B cell (primary cell): ENCODE data around the gene FNDC5. TPM values are rescaled to one million over a fixed set of nuclear protein-coding genes. Genes with fewer than 3 reads are reported as not detected.

Experiments used
- ATAC-seq: fragments of 200-7000 bp; cut with Tn5 transposase; one replicate; pipeline ENCODE4 v1.10.0; 2021; ENCODE audit warnings: low read depth, mild to moderate bottlenecking, moderate number of reproducible peaks, moderate library complexity
- CTCF ChIA-PET: fragments of 350-600 bp; sonication (Branson Sonifier 250); formaldehyde crosslinking; loops from one replicate; lab custom pipeline; 2021; ENCODE audit warnings: antibody characterized with exemption, inconsistent platforms; lab: Charles Lee
- POLR2A ChIA-PET: fragments of 350-600 bp; sonication (Branson Sonifier 250); formaldehyde crosslinking; loops from one replicate; lab custom pipeline; 2021; ENCODE audit warnings: antibody characterized with exemption; lab: Charles Lee
- DNase-seq: peaks from one replicate; pipeline ENCODE4 v3.0.0; 2013
- H2AFZ ChIP-seq: 2 replicates; pipeline ENCODE4 v1.6.1; 2012; ENCODE audit warnings: mild to moderate bottlenecking, low read depth, low read length; ENCODE audit not compliant: insufficient read depth, poor library complexity, severe bottlenecking
- H3K27ac ChIP-seq, 2 donors: 1 replicate in 1 of 2; 2 replicates in 1 of 2; pipeline ENCODE4 v1.5.1; 2012 to 2013; ENCODE audit warnings: low read length in 2 of 2, mild to moderate bottlenecking in 2 of 2, moderate library complexity in 1 of 2
- H3K27me3 ChIP-seq, 4 experiments: fragments of 200-600 bp in 1 of 4; sonication (generic) in 1 of 4; replicated peaks in 1 of 4; 1 replicate in 2 of 4; 2 replicates in 2 of 4; pipeline versions ENCODE4 v1.6.1 to v1.7.0; 2013 to 2016; ENCODE audit warnings: low read length in 3 of 4, mild to moderate bottlenecking in 2 of 4, mixed read lengths in 1 of 4, moderate library complexity in 1 of 4; ENCODE audit not compliant: insufficient read depth in 4 of 4, control insufficient read depth in 3 of 4; ENCODE audit errors: control extremely low read depth in 1 of 4
- H3K36me3 ChIP-seq, 2 experiments: replicated peaks in 1 of 2; 1 replicate in 1 of 2; 2 replicates in 1 of 2; pipeline versions ENCODE4 v1.6.1 to v1.7.1; 2013; ENCODE audit warnings: low read length in 1 of 2; ENCODE audit not compliant: insufficient read depth in 2 of 2, control insufficient read depth in 1 of 2; ENCODE audit errors: control extremely low read depth in 1 of 2, extremely low read depth in 1 of 2
- H3K4me1 ChIP-seq, 2 donors: fragments of 200-600 bp in 1 of 2; sonication (generic) in 1 of 2; 1 replicate in 1 of 2; 2 replicates in 1 of 2; pipeline versions ENCODE4 v1.5.1 to v1.6.1; 2013 to 2017; ENCODE audit warnings: low read length in 2 of 2; ENCODE audit not compliant: control insufficient read depth in 2 of 2, insufficient read depth in 2 of 2
- H3K4me2 ChIP-seq: replicated peaks from 2 replicates; pipeline ENCODE3; 2012; ENCODE audit warnings: mild to moderate bottlenecking, low read depth, low read length; ENCODE audit not compliant: poor library complexity, severe bottlenecking
- H3K4me3 ChIP-seq, 5 experiments: fragments of 200-600 bp in 1 of 5; sonication (generic) in 1 of 5; 1 replicate in 3 of 5; 2 replicates in 2 of 5; pipeline versions ENCODE4 v1.5.1 to v1.7.0; 2011 to 2016; ENCODE audit warnings: low read length in 4 of 5, mild to moderate bottlenecking in 4 of 5, low read depth in 2 of 5, control low read depth in 1 of 5, moderate library complexity in 1 of 5; ENCODE audit not compliant: insufficient read depth in 1 of 5; ENCODE audit errors: control extremely low read depth in 1 of 5, extremely low read depth in 1 of 5
- H3K79me2 ChIP-seq: fragments of 200-600 bp; sonication (generic); one replicate; pipeline ENCODE4 v1.6.0; 2016; ENCODE audit warnings: low read length; ENCODE audit not compliant: control insufficient read depth, insufficient read depth
- H3K9ac ChIP-seq: fragments of 200-600 bp; sonication (generic); 2 replicates; pipeline ENCODE4 v1.6.1; 2017; ENCODE audit warnings: mild to moderate bottlenecking, low read length, moderate library complexity
- H3K9me3 ChIP-seq, 3 donors: one replicate each; pipeline versions ENCODE4 v1.6.1 to v1.7.1; 2013; ENCODE audit warnings: low read length in 2 of 3; ENCODE audit not compliant: control insufficient read depth in 2 of 3, insufficient read depth in 1 of 3; ENCODE audit errors: control extremely low read depth in 1 of 3
- H4K20me1 ChIP-seq: 2 replicates; pipeline ENCODE4 v1.6.0; 2012; ENCODE audit warnings: mild to moderate bottlenecking, low read length; ENCODE audit not compliant: insufficient read depth, control insufficient read depth, poor library complexity, severe bottlenecking
- H3K27ac Mint-ChIP-seq: one replicate; pipeline ENCODE4 v1.8.0; 2021; ENCODE audit warnings: mixed read lengths
- H3K27me3 Mint-ChIP-seq: one replicate; pipeline ENCODE4 v1.8.0; 2021; ENCODE audit warnings: mixed read lengths
- H3K4me1 Mint-ChIP-seq: one replicate; pipeline ENCODE4 v1.8.0; 2021; ENCODE audit warnings: mixed read lengths
- H3K4me3 Mint-ChIP-seq: one replicate; pipeline ENCODE4 v1.8.0; 2021; ENCODE audit warnings: mixed read lengths
- H3K9me3 Mint-ChIP-seq: one replicate; pipeline ENCODE4 v1.8.0; 2022; ENCODE audit warnings: mixed read lengths; ENCODE audit not compliant: insufficient read depth
- EZH2 ChIP-seq: IDR thresholded peaks from 2 replicates; pipeline ENCODE4 v1.6.1; 2012; ENCODE audit warnings: borderline replicate concordance, low read depth, mild to moderate bottlenecking, moderate library complexity, low read length; ENCODE audit not compliant: insufficient read depth, poor library complexity, severe bottlenecking
- WGBS: methylation state at CpG from one replicate; pipeline ENCODE4 v1.1.5; 2013; ENCODE audit warnings: missing lambda C conversion rate; ENCODE audit not compliant: insufficient coverage; 5-methylcytosine and 5-hydroxymethylcytosine counted together
- intact Hi-C: fragments of 100-400 bp; cut with micrococcal nuclease; formaldehyde crosslinking; loops from one replicate; pipeline ENCODE4 v1.10.0; 2022
- polyA plus RNA-seq: library from polyadenylated mRNA; depleted of rRNA; stranded (reverse); fragments of >200 nt; gene quantifications from 2 replicates; pipeline ENCODE4 v1.2.3, GENCODE V29; 2012
- total RNA-seq, 2 donors: library from RNA; stranded (reverse); fragments of 120-200 nt in 1 of 2; gene quantifications; 1 replicate in 1 of 2; 2 replicates in 1 of 2; pipeline versions ENCODE4 v1.2.3 to v1.2.4, GENCODE V29; 2013 to 2022
- TF ChIP-seq, protein P1 (sequence below): fragments of 200-600 bp; IDR thresholded peaks from one replicate; pipeline ENCODE4 v1.8.0; 2022; ENCODE audit warnings: antibody characterized with exemption, mild to moderate bottlenecking

The FNDC5 gene
- total and polyA plus RNA-seq, 2 donors (not counting 1 experiment from before 2014, with no cell fraction given), result 0.76 to 2.1 TPM

DNA sequence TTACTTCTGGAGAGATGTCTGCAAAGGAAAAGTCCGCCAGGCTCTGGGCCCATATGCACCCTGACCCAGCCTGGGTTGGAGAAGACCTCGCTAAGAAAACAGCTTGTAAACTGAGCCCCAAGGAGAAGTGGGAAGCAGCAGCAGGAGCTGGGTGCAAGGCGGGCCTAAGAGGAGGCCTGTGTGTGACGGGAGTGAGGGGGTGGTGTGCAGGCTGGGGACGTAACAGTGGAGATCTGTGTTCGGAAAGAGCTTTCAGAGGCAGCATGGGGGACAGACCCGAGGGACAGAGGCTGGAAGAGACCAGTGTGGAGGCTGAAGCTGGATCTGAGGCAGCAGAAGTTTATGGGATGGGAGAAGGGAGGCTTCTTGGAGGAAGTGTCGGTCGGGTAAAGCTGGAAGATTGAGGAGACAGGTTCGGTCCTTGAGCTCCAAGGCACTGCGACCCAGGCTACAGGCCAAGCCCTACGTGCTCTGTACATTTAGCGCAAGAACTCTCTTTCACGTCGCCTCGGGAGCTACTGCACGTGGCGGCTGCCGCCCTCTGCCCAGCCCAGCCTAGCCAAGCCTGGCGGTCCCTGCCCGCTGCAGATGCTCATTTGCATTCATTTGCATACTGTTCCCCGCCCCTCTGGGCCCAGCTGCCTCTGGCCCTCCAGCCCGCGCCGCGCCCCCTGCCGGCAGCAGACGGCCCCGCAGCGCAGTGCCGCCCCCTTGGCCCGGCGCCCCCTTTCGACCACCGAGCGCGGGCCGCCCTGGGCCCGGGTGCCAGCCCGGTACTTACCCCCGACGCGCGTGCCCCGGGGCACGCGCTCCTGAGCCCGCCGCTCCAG lies 21.9 kb upstream of the FNDC5 start:
- peak overlapping the region; percentile 71 for H2AFZ ChIP-seq
- peaks cover 74% of the 10 kb centered on the region for H3K27me3 Mint-ChIP-seq
- POLR2A ChIA-PET, result interaction anchor here (0.6 kb wide), 1 partner anchor 26 kb away, joined by 3 read pairs; no protein-coding TSS in a partner anchor
- TF ChIP-seq EZH2, result no peak
- TF ChIP-seq, protein P1, sequence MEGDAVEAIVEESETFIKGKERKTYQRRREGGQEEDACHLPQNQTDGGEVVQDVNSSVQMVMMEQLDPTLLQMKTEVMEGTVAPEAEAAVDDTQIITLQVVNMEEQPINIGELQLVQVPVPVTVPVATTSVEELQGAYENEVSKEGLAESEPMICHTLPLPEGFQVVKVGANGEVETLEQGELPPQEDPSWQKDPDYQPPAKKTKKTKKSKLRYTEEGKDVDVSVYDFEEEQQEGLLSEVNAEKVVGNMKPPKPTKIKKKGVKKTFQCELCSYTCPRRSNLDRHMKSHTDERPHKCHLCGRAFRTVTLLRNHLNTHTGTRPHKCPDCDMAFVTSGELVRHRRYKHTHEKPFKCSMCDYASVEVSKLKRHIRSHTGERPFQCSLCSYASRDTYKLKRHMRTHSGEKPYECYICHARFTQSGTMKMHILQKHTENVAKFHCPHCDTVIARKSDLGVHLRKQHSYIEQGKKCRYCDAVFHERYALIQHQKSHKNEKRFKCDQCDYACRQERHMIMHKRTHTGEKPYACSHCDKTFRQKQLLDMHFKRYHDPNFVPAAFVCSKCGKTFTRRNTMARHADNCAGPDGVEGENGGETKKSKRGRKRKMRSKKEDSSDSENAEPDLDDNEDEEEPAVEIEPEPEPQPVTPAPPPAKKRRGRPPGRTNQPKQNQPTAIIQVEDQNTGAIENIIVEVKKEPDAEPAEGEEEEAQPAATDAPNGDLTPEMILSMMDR, result peak; percentile 78
- no peaks in the 10 kb centered on the region for H3K9me3 Mint-ChIP-seq
- DNase-seq (peak; percentile 71), ATAC-seq (peak; percentile 72)
- H4K20me1 ChIP-seq, result no peaks in the 10 kb centered on the region
- peak overlapping the region in 3 of 5 experiments; percentile 42 to 57 (median 45) for H3K4me3 ChIP-seq
- no peaks in the 10 kb centered on the region for H3K79me2 ChIP-seq
- no peak overlapping the region for H3K27ac Mint-ChIP-seq
- peak overlapping the region; percentile 77 for H3K4me3 Mint-ChIP-seq
- no peaks in the 10 kb centered on the region for H3K36me3 ChIP-seq
- H3K27ac ChIP-seq, result no peak overlapping the region
- WGBS, result 28% methylated on average over 48 of the region's 49 CpGs
- peak overlapping the region; percentile 90 for H3K4me2 ChIP-seq
- H3K9ac ChIP-seq, result peak overlapping the region; percentile 61
- intact Hi-C loops, result no loop called here
- CTCF ChIA-PET, result interaction anchor here (0.6 to 4.2 kb wide), 10 partner anchors 9 to 492 kb away, joined by 3 to 14 read pairs (median 4); no protein-coding TSS in a partner anchor
- H3K27me3 ChIP-seq, result peaks cover 0 to 77% (median 36%) of the 10 kb centered on the region in 4 experiments
- peaks cover 0 to 9% (median 0%) of the 10 kb centered on the region in 3 donors for H3K9me3 ChIP-seq
- H3K4me1 Mint-ChIP-seq, result peaks cover 16% of the 10 kb centered on the region
- H3K4me1 ChIP-seq, result peaks cover 16 to 24% of the 10 kb centered on the region in 2 donors

- Histone ChIP-seq H2AFZ (no peak overlapping the region), H3K4me1 (peaks cover 19 to 28% of the 10 kb centered on the region in 2 donors), H3K4me3 (no peak overlapping the region), H3K79me2 (no peaks in the 10 kb centered on the region), H3K9me3 (peaks cover 0 to 17% (median 0%) of the 10 kb centered on the region in 3 donors), H3K4me2 (no peak overlapping the region), H3K9ac (no peak overlapping the region), H3K27ac (no peak overlapping the region), H3K36me3 (no peaks in the 10 kb centered on the region), H4K20me1 (no peaks in the 10 kb centered on the region), H3K27me3 (peaks cover 0 to 86% (median 43%) of the 10 kb centered on the region in 4 experiments)
- POLR2A ChIA-PET, result no interaction called here
- no peak overlapping the region for H3K27ac Mint-ChIP-seq
- no peak for ATAC-seq
- H3K27me3 Mint-ChIP-seq, result peaks cover 74% of the 10 kb centered on the region
- DNase-seq, result no peak
- CTCF ChIA-PET, result interaction anchor here (1.2 to 4.2 kb wide), 4 partner anchors 10 to 371 kb away, joined by 3 to 14 read pairs (median 4); no protein-coding TSS in a partner anchor
- 96% methylated on average over 3 of the region's 3 CpGs for WGBS
- H3K4me1 Mint-ChIP-seq, result peaks cover 21% of the 10 kb centered on the region
- peak overlapping the region; percentile 77 for H3K4me3 Mint-ChIP-seq
- no peaks in the 10 kb centered on the region for H3K9me3 Mint-ChIP-seq
- no peak for TF ChIP-seq EZH2
- TF ChIP-seq, protein P1, result no peak
- intact Hi-C loops, result no loop called here
These were observed 20.9 kb upstream of the FNDC5 start for GRCh38 chr1:32891630-32892029.
